Adipocyte (in vitro differentiated cells): ENCODE results near the gene PIH1D1.
"Not testable (repeated sequence)": the region's sequence is repeated elsewhere in the genome, so short reads cannot be mapped to it uniquely, and the experiment has no call there.

ENCODE experiments used
- DNase-seq: peaks from one replicate; pipeline ENCODE4 v3.0.0-alpha.2; 2015; ENCODE audit warnings: low read depth
- H3K27me3 ChIP-seq: replicated peaks from 2 replicates; pipeline ENCODE4 v1.7.0; 2013; ENCODE audit warnings: mild to moderate bottlenecking, low read length, moderate library complexity; ENCODE audit not compliant: control insufficient read depth, insufficient read depth
- H3K36me3 ChIP-seq: 2 replicates; pipeline ENCODE4 v1.7.0; 2013; ENCODE audit warnings: low read length, mild to moderate bottlenecking, moderate library complexity; ENCODE audit not compliant: control insufficient read depth, insufficient read depth, severe bottlenecking
- H3K4me1 ChIP-seq: 2 replicates; pipeline ENCODE4 v1.7.0; 2013; ENCODE audit warnings: mild to moderate bottlenecking, low read length, moderate library complexity; ENCODE audit not compliant: control insufficient read depth, insufficient read depth
- H3K4me3 ChIP-seq: 2 replicates; pipeline ENCODE4 v1.7.0; 2013; ENCODE audit warnings: mild to moderate bottlenecking, low read length, moderate library complexity
- H3K9ac ChIP-seq: 2 replicates; pipeline ENCODE4 v1.7.0; 2013; ENCODE audit warnings: mild to moderate bottlenecking, low read length, moderate library complexity
- H3K9me3 ChIP-seq: 2 replicates; pipeline ENCODE4 v1.7.0; 2013; ENCODE audit warnings: mild to moderate bottlenecking, low read length, moderate library complexity; ENCODE audit not compliant: control insufficient read depth

Gene PIH1D1

GRCh38 chr19:49475995-49476880 lies 24.6 kb upstream of the PIH1D1 start:
- H3K27me3 ChIP-seq = no peaks in the 10 kb centered on the region
- no peak overlapping the region for H3K9ac ChIP-seq
- no peak overlapping the region for H3K4me3 ChIP-seq
- DNase-seq = peak; percentile 64
- no peaks in the 10 kb centered on the region for H3K36me3 ChIP-seq
- no peaks in the 10 kb centered on the region for H3K9me3 ChIP-seq
- peaks cover 7% of the 10 kb centered on the region for H3K4me1 ChIP-seq

- peaks cover 10% of the 10 kb centered on the region for H3K4me1 ChIP-seq
- peak overlapping the region; percentile 80 for H3K9ac ChIP-seq
- no peaks in the 10 kb centered on the region for H3K36me3 ChIP-seq
- no peaks in the 10 kb centered on the region for H3K27me3 ChIP-seq
- H3K9me3 ChIP-seq = no peaks in the 10 kb centered on the region
- no peak for DNase-seq
- H3K4me3 ChIP-seq = peak overlapping the region; percentile 75
Measured at GRCh38 chr19:49475191-49475917, 23.7 kb upstream of the PIH1D1 start.

- H3K27me3 ChIP-seq = no peaks in the 10 kb centered on the region
- peak overlapping the region; percentile 75 for H3K4me3 ChIP-seq
- H3K4me1 ChIP-seq = peaks cover 17% of the 10 kb centered on the region
- peak overlapping the region; percentile 80 for H3K9ac ChIP-seq
- no peaks in the 10 kb centered on the region for H3K36me3 ChIP-seq
- DNase-seq = no peak
- no peaks in the 10 kb centered on the region for H3K9me3 ChIP-seq
Measured at GRCh38 chr19:49474542-49474924, 22.9 kb upstream of the PIH1D1 start.

GRCh38 chr19:49473868-49474541 lies 22.4 kb upstream of the PIH1D1 start, which contains the start of gene FLT3LG:
TSS of gene FLT3LG (plus strand) at chr19:49474215. CDS start at chr19:49474640, 425 bp downstream.
- Histone ChIP-seq H3K36me3 (no peaks in the 10 kb centered on the region), H3K4me3 (peak within 1 kb of the TSS; percentile 75), H3K27me3 (no peaks in the 10 kb centered on the region), H3K9me3 (no peaks in the 10 kb centered on the region), H3K4me1 (peaks cover 20% of the 10 kb centered on the region), H3K9ac (peak within 1 kb of the TSS; percentile 80)
- DNase-seq = peak; percentile 95

GRCh38 chr19:49473501-49473867 lies 21.9 kb upstream of the PIH1D1 start:
- not testable (repeated sequence) for H3K27me3 ChIP-seq, DNase-seq, H3K36me3 ChIP-seq, H3K9me3 ChIP-seq
- Histone ChIP-seq H3K4me1 (peaks cover 25% of the 10 kb centered on the region), H3K9ac (peak overlapping the region; percentile 80), H3K4me3 (peak overlapping the region; percentile 75)

- Histone ChIP-seq H3K36me3 (no peaks in the 10 kb centered on the region), H3K9me3 (no peaks in the 10 kb centered on the region), H3K4me1 (peaks cover 26% of the 10 kb centered on the region), H3K27me3 (no peaks in the 10 kb centered on the region), H3K4me3 (no peak overlapping the region), H3K9ac (no peak overlapping the region)
- DNase-seq = no peak
Measured at GRCh38 chr19:49472936-49473335, 21.3 kb upstream of the PIH1D1 start.

- DNase-seq = no peak
- H3K4me1 ChIP-seq = peaks cover 26% of the 10 kb centered on the region
- H3K27me3 ChIP-seq = no peaks in the 10 kb centered on the region
- no peak overlapping the region for H3K9ac ChIP-seq
- no peak overlapping the region for H3K4me3 ChIP-seq
- no peaks in the 10 kb centered on the region for H3K9me3 ChIP-seq
- peaks cover 14% of the 10 kb centered on the region for H3K36me3 ChIP-seq
Measured at GRCh38 chr19:49470615-49470978, 19.0 kb upstream of the PIH1D1 start.

- no peak overlapping the region for H3K4me3 ChIP-seq
- no peak for DNase-seq
- H3K36me3 ChIP-seq = peaks cover 18% of the 10 kb centered on the region
- peaks cover 25% of the 10 kb centered on the region for H3K4me1 ChIP-seq
- H3K9ac ChIP-seq = peak overlapping the region; percentile 20
- H3K9me3 ChIP-seq = no peaks in the 10 kb centered on the region
- H3K27me3 ChIP-seq = no peaks in the 10 kb centered on the region
Measured at GRCh38 chr19:49469828-49470614, 18.4 kb upstream of the PIH1D1 start.

GRCh38 chr19:49468746-49469447 lies 17.3 kb upstream of the PIH1D1 start:
- H3K9ac ChIP-seq = no peak overlapping the region
- peaks cover 24% of the 10 kb centered on the region for H3K36me3 ChIP-seq
- no peaks in the 10 kb centered on the region for H3K27me3 ChIP-seq
- no peak overlapping the region for H3K4me3 ChIP-seq
- DNase-seq = peak; percentile 91
- H3K4me1 ChIP-seq = peaks cover 19% of the 10 kb centered on the region
- no peaks in the 10 kb centered on the region for H3K9me3 ChIP-seq

- no peak for DNase-seq
- no peaks in the 10 kb centered on the region for H3K9me3 ChIP-seq
- H3K36me3 ChIP-seq = peaks cover 24% of the 10 kb centered on the region
- peaks cover 19% of the 10 kb centered on the region for H3K4me1 ChIP-seq
- no peak overlapping the region for H3K4me3 ChIP-seq
- H3K9ac ChIP-seq = no peak overlapping the region
- no peaks in the 10 kb centered on the region for H3K27me3 ChIP-seq
Measured at GRCh38 chr19:49468199-49468598, 16.6 kb upstream of the PIH1D1 start.
